GM21423 (cell line): ENCODE measurements around the gene RAB25.

ENCODE experiments used
- ATAC-seq: cut with Tn5 transposase; IDR thresholded peaks from one replicate; pipeline ENCODE4 v1.9.1; 2021; ENCODE audit warnings: mild to moderate bottlenecking, moderate library complexity; ENCODE audit not compliant: unreplicated experiment

Gene RAB25

GRCh38 chr1:156100205-156100995 lies 39.4 kb downstream of the RAB25 start:
- ATAC-seq: no peak

GRCh38 chr1:156101880-156102279 lies 40.9 kb downstream of the RAB25 start:
- ATAC-seq: no peak

- ATAC-seq: no peak
These were observed 41.9 kb downstream of the RAB25 start for GRCh38 chr1:156102633-156103511.

GRCh38 chr1:156103521-156103947 lies 42.6 kb downstream of the RAB25 start:
- no peak for ATAC-seq

GRCh38 chr1:156104065-156104810 lies 43.3 kb downstream of the RAB25 start:
- no peak for ATAC-seq

GRCh38 chr1:156104861-156105832 lies 44.2 kb downstream of the RAB25 start:
- ATAC-seq: no peak

- ATAC-seq: no peak
These were observed 45.9 kb downstream of the RAB25 start for GRCh38 chr1:156106624-156107488.

- no peak for ATAC-seq
These were observed 47.1 kb downstream of the RAB25 start for GRCh38 chr1:156108057-156108456.

- no peak for ATAC-seq
These were observed 47.8 kb downstream of the RAB25 start for GRCh38 chr1:156108664-156109241.

- ATAC-seq: no peak
These were observed 49.3 kb downstream of the RAB25 start for GRCh38 chr1:156110252-156110651.

GRCh38 chr1:156111355-156111962 lies 50.5 kb downstream of the RAB25 start:
- ATAC-seq: no peak

- no peak for ATAC-seq
These were observed 51.5 kb downstream of the RAB25 start for GRCh38 chr1:156112276-156113137.

GRCh38 chr1:156113282-156113950 lies 52.5 kb downstream of the RAB25 start:
- no peak for ATAC-seq

GRCh38 chr1:156114101-156114918 lies 53.4 kb downstream of the RAB25 start, which contains the start of gene LMNA:
TSS of gene LMNA (plus strand) at chr1:156114711. CDS start at chr1:156114919, 208 bp downstream.
- ATAC-seq: peak; percentile 65

GRCh38 chr1:156114919-156115513 lies 54.1 kb downstream of the RAB25 start:
- ATAC-seq: peak; percentile 22
